DMS153 (cell line): Measurements from ENCODE around the gene CCDC158.
A peak's percentile ranks its signal among the peaks of the same experiment; 100 is the strongest.
"Not testable (repeated sequence)": the region's sequence is repeated elsewhere in the genome, so short reads cannot be mapped to it uniquely, and the experiment has no call there.

Source experiments
- DNase-seq: peaks from one replicate; lab custom pipeline; 2025; lab: John Stamatoyannopoulos, UW

Gene CCDC158

DNA sequence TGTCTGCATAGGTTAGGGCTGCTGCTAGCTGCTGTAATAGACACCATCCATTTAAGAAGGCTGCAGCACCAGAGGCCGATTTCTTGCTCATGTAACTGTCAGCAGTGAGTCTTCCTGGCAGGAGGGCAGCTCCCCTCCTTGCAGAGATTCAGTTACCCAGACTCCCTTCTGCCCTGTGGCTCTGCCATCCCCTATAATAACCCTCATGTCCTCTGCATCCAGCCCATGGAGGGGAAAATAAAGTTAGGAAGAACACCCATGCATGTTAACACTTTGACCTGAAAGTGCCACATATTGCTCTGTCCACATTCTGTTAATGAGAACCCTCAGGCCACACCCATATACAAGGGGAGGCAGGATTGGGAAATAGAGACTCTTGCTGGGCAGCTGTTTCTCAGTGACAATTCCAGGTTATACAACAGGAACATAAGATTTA, 109.0 kb downstream of the CCDC158 start:
- no peak for DNase-seq

GRCh38 chr4:76310683-76311082, 110.3 kb downstream of the CCDC158 start:
- DNase-seq: no peak

GRCh38 chr4:76309939-76310550, 110.9 kb downstream of the CCDC158 start:
- no peak for DNase-seq

DNA sequence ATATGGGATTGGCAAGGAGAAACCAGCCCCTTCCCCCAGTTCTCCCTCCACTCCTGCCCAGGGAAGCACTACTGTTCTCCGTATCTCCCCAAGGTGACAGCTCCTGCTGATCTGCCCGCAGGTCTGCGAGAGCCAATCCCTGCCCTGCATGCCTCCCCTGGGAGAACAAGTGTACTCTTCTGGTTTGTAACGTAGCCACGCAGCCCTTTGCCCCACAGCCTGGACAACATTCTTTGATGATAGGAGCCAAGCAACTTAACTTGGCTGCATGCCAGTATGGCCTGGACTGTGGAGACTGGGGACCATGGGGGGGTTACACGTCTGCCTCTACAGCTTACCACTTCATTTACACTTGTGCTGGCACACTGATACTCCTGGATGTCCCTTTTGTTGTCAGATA, 112.4 kb downstream of the CCDC158 start:
- DNase-seq: no peak

DNA sequence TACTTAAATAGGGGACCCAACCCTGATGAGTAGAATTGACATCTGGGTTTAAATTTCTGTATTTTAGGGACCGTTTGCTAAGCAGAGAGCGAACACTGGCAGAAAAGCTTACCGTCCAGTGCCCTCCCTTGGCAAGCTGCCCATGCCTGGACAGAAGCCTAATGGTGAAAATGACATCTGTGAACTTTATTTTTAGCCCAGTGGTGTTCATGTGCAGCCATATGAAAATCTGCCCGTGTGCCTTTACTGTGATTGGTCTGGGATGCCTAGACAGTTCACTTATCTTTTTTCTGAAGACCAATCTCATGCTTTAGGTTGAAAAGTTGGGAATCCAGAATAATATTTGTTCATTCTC, 113.3 kb downstream of the CCDC158 start:
- no peak for DNase-seq

GRCh38 chr4:76306882-76307659, 113.9 kb downstream of the CCDC158 start:
- peak; percentile 7 for DNase-seq

DNA sequence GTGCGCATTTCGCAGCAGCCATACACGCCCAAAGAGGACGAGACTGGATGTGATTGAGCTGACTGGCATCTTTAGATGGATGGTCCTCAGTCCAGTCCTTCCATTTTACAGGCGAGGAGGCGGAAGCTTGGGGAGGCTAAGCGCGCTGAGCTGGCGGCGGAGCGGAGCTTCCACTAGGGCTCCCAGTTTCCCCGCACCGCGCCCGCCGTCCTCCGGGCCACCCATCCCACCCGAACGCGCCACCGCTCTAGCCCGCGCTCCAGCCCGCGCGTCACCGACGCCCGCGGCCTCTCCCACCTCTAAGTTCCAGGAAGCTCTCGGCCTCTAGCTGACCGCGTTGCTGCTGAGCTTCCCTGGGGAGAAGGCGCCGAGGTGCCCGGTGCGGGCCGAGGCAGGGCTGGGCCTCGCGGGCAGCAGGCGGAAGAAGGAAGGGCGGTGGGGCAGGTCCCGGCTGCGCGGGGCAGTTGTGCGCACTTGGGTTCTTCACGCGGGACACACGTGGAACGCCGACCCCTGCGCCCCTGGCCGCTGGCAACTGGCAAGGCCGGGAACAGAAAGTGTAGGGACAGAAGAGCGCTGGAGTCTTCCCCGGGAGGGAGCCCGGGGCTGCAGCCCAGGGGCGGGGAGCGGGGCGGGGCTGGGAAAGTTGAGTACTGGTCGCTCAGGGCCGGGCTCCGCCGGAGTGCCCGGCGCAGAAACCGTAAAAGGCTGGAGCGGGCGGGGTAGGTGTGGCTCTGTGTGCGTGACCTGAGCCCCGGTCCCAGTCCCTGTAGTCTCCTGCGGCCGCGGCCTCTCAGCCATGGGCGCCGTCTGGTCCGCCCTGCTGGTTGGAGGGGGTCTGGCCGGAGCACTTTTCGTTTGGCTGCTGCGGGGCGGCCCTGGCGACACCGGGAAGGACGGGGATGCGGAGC, 114.7 kb downstream of the CCDC158 start, which contains the start of gene STBD1:
TSS of gene STBD1 (plus strand) at position 763 of the 911 bp plus-strand sequence. CDS start at position 800, 37 bp downstream.
- DNase-seq: peak; percentile 19

GRCh38 chr4:76305033-76305687, 115.8 kb downstream of the CCDC158 start:
- DNase-seq: no peak

- no peak for DNase-seq
Measured at GRCh38 chr4:76302826-76303438, 118.0 kb downstream of the CCDC158 start.

DNA sequence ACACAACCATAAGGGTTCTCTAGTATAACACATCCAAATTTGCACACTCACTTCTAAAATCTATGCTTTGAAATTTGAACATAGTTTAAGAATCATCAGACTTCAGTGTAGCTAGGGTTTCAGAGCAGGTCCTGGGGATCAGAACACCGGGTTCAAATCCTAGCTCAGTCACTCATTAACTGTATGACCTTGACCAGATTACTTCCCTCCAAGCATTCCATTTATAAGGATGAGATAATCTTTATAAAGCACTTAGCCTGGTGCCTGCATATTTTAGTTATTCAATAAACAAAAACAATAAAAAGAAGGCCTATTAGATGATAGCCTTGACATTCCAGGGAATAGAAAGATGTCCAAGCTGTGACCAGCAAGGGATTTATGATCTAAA, 119.2 kb downstream of the CCDC158 start:
- DNase-seq: no peak

DNA sequence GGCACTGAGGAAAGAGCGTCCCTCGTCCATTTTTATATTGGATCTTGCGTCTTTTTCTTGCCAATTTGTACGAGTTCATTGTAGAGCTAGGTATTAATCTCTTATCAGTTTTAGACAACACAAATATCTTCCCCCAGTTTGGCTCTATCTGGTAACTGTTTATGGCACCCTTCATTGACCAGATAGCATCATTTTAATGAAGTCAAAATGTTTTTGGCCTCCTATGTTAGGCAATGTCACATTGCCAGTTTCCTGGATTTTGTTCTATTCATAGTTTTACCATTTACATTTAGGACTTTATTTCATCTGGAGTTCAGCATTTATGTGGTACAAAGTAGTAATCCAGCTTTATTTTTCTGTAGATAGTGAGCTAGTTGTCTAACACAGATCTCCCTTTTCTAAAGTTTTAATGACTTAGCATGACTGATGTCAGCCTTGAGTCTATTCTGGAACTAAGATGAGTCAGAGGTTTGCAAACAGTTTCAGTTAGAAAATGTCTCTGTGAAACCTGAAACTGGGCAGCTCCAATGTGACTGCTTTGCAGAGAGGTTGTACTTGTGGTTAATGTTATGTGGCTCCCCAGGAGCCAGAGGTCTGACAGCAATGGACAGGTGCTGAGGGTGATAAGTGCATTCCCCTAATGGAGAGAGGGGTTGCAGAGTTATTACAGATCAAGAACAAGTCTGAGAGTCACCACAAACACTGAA, 119.7 kb downstream of the CCDC158 start:
- DNase-seq: peak; percentile 71

- DNase-seq: no peak
Measured at GRCh38 chr4:76300012-76300411, 120.9 kb downstream of the CCDC158 start.

DNA sequence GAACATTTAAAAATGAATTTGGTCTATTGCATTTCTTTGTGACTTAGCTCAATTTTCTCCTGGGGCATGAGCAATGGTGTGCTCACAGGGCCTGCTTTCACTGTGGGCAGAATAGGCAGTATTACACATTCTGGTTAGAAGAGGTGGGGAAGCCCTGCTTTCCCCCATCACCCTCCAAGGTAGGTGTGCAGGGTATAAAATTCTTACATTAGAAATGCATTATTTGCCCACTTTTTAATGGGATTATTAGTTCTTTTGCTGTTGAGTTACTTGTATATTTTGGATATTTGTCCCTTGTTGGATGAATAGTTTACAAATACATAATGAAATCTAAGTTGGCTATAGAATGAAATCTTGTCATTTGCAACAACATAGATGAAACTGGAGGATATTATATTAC, 122.7 kb downstream of the CCDC158 start:
- no peak for DNase-seq

DNA sequence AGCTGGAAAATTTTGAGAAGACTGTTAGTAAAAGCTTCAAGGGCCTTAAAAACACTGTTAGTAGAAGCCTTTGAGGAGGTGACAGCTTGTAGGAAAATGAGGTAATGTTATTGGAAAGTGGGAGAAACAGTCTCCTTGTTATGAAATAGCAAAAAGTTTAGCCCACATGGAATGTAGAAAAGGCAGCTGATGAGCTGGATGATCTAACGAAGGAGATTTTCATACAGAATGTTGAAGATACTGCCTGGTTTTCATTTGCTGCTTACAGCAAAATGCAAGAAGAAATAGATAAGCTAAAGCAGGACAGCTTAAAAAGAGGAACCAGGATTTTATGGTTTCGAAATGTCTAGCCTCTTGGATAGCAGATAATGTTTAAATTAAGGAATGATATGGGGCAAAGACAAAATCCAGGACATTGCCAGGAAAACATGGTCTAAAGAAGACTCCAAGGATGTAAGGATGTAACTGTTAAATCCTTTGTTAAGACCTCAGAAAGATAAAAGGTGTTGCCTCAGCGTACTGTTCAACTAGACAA, 124.6 kb downstream of the CCDC158 start:
- no peak for DNase-seq

- DNase-seq: no peak
Measured at GRCh38 chr4:76293772-76294171, 127.2 kb downstream of the CCDC158 start.

DNA sequence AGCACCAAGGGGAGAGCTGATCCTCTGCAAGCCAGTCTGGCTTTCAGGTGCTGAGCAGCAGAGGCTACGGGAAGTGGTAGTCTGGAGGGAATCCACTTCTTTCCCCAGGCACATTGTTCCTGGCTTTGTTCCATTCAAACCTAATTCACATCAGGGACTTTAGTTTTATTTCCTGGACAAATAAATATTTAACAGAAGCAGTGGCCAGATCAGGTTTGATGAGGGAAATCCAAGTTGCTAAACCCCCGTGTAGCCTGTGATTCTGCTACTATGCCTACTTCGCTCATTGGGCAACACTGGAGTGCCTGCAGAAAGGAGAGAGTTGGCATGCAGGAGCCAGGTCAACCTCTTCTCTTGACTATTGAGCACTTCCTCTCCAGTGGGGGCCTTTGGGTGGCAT, 128.2 kb downstream of the CCDC158 start:
- no peak for DNase-seq

GRCh38 chr4:76287811-76288210, 133.1 kb downstream of the CCDC158 start:
- DNase-seq: not testable (repeated sequence)

DNA sequence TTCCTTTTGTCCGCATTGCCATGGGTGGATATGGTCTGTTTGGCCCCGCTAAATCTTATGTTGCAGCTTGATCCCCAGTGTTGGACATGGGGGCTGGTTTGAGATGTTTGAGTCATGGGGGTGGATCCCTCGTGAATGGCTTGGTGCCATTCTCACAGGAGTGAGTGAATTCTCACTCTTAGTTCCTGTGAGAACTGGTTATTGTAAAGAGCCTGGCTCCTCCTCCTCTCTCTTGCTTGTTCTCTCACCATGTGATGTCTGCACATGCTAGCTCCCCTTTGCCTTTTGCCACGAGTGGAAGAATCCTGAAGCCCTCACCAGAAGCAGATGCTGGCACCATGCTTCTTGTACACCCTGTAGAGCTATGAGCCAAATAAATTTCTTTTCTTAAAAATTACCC, 137.0 kb downstream of the CCDC158 start:
- DNase-seq: no peak

DNA sequence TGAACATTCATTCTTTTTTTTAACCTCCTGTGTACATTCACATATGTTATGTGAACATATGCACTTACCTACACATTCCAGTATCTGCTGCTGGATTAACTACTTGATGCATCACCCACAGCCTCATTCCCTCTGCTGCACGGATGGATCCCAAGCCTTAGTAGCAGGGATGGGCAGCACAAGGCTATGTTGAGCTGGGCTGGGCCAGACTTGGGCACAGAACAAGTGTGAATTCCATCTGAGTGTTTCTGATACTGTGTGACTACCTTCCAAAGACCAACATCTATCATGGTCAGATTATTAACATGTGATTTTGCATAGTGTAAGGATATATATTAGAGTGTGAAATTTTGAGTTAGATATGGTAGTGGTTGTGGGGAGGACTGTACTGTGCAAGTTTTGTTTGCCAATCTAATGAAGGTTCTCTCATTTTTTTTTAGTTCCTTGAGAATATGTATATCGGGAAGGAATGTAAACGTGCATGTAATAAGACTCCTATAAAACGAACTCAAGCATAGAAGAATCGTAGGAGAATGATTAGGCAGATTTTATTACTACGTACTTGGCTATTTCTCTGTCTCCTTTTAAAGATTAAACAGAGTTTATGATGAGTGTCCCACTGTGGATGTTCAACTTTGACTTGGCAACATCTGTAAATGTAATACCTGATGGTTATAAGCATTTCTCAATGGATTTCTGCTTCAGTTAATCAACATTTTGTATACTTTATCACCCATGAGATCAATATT, 137.8 kb downstream of the CCDC158 start:
- DNase-seq: no peak

GRCh38 chr4:76281594-76281993, 139.3 kb downstream of the CCDC158 start:
- not testable (repeated sequence) for DNase-seq
